Right atrium auricular region (tissue), 2 donors: ENCODE results near the gene BRD1. TPM values are rescaled to one million over a fixed set of nuclear protein-coding genes. Genes with fewer than 3 reads are reported as not detected.
A peak's percentile ranks its signal among the peaks of the same experiment; 100 is the strongest.

Source experiments
- DNase-seq: peaks from one replicate; pipeline ENCODE4 v3.0.0-alpha.2; 2019; ENCODE audit warnings: low spot score
- H3K27ac ChIP-seq, 2 donors: fragments of 200-600 bp; sonication (generic); 1 replicate in 1 of 2; 2 replicates in 1 of 2; pipeline ENCODE4 v1.5.1; 2016 to 2019
- H3K27me3 ChIP-seq, 2 donors: fragments of 200-600 bp; sonication (generic); one replicate each; pipeline versions ENCODE4 v1.5.1 to v1.6.0; 2017 to 2019
- H3K36me3 ChIP-seq: fragments of 200-600 bp; sonication (generic); one replicate; pipeline ENCODE4 v1.5.1; 2016
- H3K4me1 ChIP-seq, 2 donors: fragments of 200-600 bp; sonication (generic); one replicate each; pipeline versions ENCODE4 v1.5.1 to v1.6.0; 2017 to 2019
- H3K4me3 ChIP-seq, 2 donors: fragments of 200-600 bp; sonication (generic); 1 replicate in 1 of 2; 2 replicates in 1 of 2; pipeline ENCODE4 v1.5.1; 2017 to 2019; ENCODE audit warnings: mild to moderate bottlenecking in 1 of 2, moderate library complexity in 1 of 2
- H3K9me3 ChIP-seq, 2 donors: fragments of 200-600 bp; sonication (generic); one replicate each; pipeline ENCODE4 v1.5.1; 2019
- CTCF ChIP-seq, 2 donors: fragments of 200-600 bp; sonication (generic); IDR thresholded peaks; one replicate each; pipeline ENCODE4 v1.5.1; 2019; ENCODE audit warnings: antibody characterized with exemption in 2 of 2
- total RNA-seq, 2 donors: library from RNA; depleted of rRNA; stranded (reverse); fragments of >200 nt; gene quantifications; one replicate each; pipeline ENCODE4 v1.1.0, GENCODE V29; 2016

Gene BRD1
- total RNA-seq, 2 donors from 2014 or later, result 17.7 to 20.8 TPM

- TF ChIP-seq CTCF (IDR thresholded peaks at IDR 0.05), result no peak
- H3K27me3 ChIP-seq, result no peaks in the 10 kb centered on the region
- no peak overlapping the region for H3K27ac ChIP-seq
- peaks cover 0 to 36% of the 10 kb centered on the region in 2 donors for H3K4me1 ChIP-seq
- H3K4me3 ChIP-seq, result no peak overlapping the region
- DNase-seq, result no peak
- no peaks in the 10 kb centered on the region for H3K9me3 ChIP-seq
- H3K36me3 ChIP-seq, result peaks cover 76% of the 10 kb centered on the region
These were observed 30.0 kb downstream of the BRD1 start for GRCh38 chr22:49797706-49798105.

GRCh38 chr22:49796596-49797270, 30.9 kb downstream of the BRD1 start:
- DNase-seq, result no peak
- peaks cover 0 to 43% of the 10 kb centered on the region in 2 donors for H3K4me1 ChIP-seq
- H3K27me3 ChIP-seq, result no peaks in the 10 kb centered on the region
- no peak overlapping the region for H3K27ac ChIP-seq
- H3K9me3 ChIP-seq, result no peaks in the 10 kb centered on the region
- no peak for TF ChIP-seq CTCF (IDR thresholded peaks at IDR 0.05)
- H3K36me3 ChIP-seq, result peaks cover 81% of the 10 kb centered on the region
- H3K4me3 ChIP-seq, result no peak overlapping the region

GRCh38 chr22:49795521-49795920, 32.2 kb downstream of the BRD1 start:
- Histone ChIP-seq H3K4me1 (peaks cover 0 to 43% of the 10 kb centered on the region in 2 donors), H3K4me3 (no peak overlapping the region), H3K27ac (no peak overlapping the region), H3K27me3 (no peaks in the 10 kb centered on the region), H3K36me3 (peaks cover 82% of the 10 kb centered on the region), H3K9me3 (no peaks in the 10 kb centered on the region)
- TF ChIP-seq CTCF (IDR thresholded peaks at IDR 0.05), result no peak
- no peak for DNase-seq

GRCh38 chr22:49793871-49794270, 33.8 kb downstream of the BRD1 start:
- Histone ChIP-seq H3K27ac (no peak overlapping the region), H3K27me3 (no peaks in the 10 kb centered on the region), H3K36me3 (peaks cover 78% of the 10 kb centered on the region), H3K9me3 (no peaks in the 10 kb centered on the region), H3K4me1 (peaks cover 0 to 48% of the 10 kb centered on the region in 2 donors), H3K4me3 (no peak overlapping the region)
- no peak for TF ChIP-seq CTCF (IDR thresholded peaks at IDR 0.05)
- DNase-seq, result no peak

- Histone ChIP-seq H3K9me3 (no peaks in the 10 kb centered on the region), H3K27ac (no peak overlapping the region), H3K4me3 (no peak overlapping the region), H3K36me3 (peaks cover 72% of the 10 kb centered on the region), H3K27me3 (no peaks in the 10 kb centered on the region), H3K4me1 (peaks cover 0 to 54% of the 10 kb centered on the region in 2 donors)
- no peak for TF ChIP-seq CTCF (IDR thresholded peaks at IDR 0.05)
- no peak for DNase-seq
These were observed 34.4 kb downstream of the BRD1 start for GRCh38 chr22:49793296-49793695.

- no peak for DNase-seq
- peaks cover 64% of the 10 kb centered on the region for H3K36me3 ChIP-seq
- H3K27ac ChIP-seq, result peak overlapping the region in 1 of 2 donors; percentile 30
- H3K4me3 ChIP-seq, result no peak overlapping the region
- no peaks in the 10 kb centered on the region for H3K27me3 ChIP-seq
- H3K9me3 ChIP-seq, result no peaks in the 10 kb centered on the region
- TF ChIP-seq CTCF (IDR thresholded peaks at IDR 0.05), result no peak
- H3K4me1 ChIP-seq, result peaks cover 0 to 60% of the 10 kb centered on the region in 2 donors
These were observed 35.6 kb downstream of the BRD1 start for GRCh38 chr22:49792107-49792506.
